Measurements from ENCODE around the gene HRAS. TPM values are rescaled to one million over a fixed set of nuclear protein-coding genes. Genes with fewer than 3 reads are reported as not detected.
A peak's percentile ranks its signal among the peaks of the same experiment; 100 is the strongest.

Gene HRAS
- total and polyA plus RNA-seq, 2 of the 8 experiments (the other 6 are each of a cell fraction or from before 2014, with no cell fraction given), result 44.3 to 54.7 TPM

DNA sequence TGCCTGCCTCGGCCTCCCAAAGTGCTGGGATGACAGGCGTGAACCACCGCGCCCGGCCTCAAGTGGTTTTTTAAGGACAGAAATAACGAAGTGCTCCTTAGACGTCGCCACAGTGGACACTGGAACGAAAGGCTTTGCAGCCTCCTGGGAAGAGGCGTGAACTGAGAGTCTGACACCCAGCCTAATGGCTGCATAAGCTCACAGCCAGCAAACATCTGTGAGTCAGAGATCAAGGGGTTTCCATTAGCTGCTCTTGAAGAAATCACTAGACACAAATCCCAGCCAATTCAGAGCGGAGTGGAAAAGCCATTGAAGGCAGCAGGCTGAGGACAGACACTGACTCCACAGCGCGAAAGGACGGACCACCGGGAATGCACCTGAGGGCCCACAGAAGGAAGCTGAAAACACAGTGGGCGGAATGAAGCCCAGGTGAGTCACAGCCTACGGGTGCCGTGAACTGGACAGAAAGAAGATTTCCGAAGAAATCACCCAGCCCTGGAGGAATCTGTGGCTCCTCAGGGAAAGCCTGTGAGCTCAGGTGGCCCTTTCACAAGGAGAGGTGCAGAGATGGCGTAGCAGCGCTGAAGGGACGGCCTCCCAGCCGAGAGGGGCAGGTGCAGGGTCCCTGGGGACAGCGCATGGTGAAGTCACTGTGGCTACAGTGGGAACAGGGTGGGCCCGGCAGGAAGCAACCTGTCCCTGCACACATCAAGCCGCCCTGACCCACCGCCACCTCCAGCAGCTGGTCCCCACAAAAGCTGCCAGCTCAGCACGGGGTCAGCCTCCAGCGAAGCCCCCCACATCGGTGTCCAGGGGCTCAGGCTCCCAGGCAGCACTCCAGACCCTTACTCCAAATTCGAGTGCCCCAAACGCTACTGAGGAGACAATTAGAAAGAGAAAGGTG lies 13.6 kb upstream of the HRAS start:
- no peak overlapping the region for H3K56ac ChIP-seq (replicated peaks; ENCODE audit: insufficient read length, low read depth, low read length)
- FAIRE-seq, result no peak
- H3K4me1 ChIP-seq (replicated peaks in 1 of 4; ENCODE audit: control insufficient read depth in 3 of 4, insufficient read depth in 4 of 4, low read length in 3 of 4), result no peaks in the 10 kb centered on the region; a peak in 2 of 7 replicates
- H3K23ac ChIP-seq (ENCODE audit: insufficient read length), result no peak overlapping the region
- no peak overlapping the region for H2BK120ac ChIP-seq (replicated peaks; ENCODE audit: low read depth, low read length)
- ChIA-PET CTCF (ENCODE audit: partially characterized antibody) (interaction anchor here (1.0 to 2.2 kb wide), 2 partner anchors 11 to 55 kb away, joined by 3 to 5 read pairs; no protein-coding TSS in a partner anchor), POLR2A (ENCODE audit: partially characterized antibody) (interaction anchor here (0.6 to 1.2 kb wide), 3 partner anchors 11 to 177 kb away, joined by 3 read pairs; no protein-coding TSS in a partner anchor)
- no peak for TF ChIP-seq BCL11A (IDR thresholded peaks at IDR 0.05; ENCODE audit: low read depth in 2 of 2, low read length in 2 of 2)
- TF ChIP-seq SIX5 (IDR thresholded peaks at IDR 0.05; ENCODE audit: low read depth, low read length), result no peak
- TF ChIP-seq SIN3A (conservative IDR thresholded peaks at IDR 0.05 in 1 of 2, IDR thresholded peaks at IDR 0.05 in 1 of 2; ENCODE audit: low read depth in 1 of 2, low read length in 2 of 2), result no peak
- TF ChIP-seq GABPA (IDR thresholded peaks at IDR 0.05; ENCODE audit: borderline replicate concordance, insufficient read depth, low read length), result no peak
- TF ChIP-seq RBBP5 (IDR thresholded peaks at IDR 0.05; ENCODE audit: borderline replicate concordance, low read depth, low read length), result no peak
- TF ChIP-seq, protein P1, sequence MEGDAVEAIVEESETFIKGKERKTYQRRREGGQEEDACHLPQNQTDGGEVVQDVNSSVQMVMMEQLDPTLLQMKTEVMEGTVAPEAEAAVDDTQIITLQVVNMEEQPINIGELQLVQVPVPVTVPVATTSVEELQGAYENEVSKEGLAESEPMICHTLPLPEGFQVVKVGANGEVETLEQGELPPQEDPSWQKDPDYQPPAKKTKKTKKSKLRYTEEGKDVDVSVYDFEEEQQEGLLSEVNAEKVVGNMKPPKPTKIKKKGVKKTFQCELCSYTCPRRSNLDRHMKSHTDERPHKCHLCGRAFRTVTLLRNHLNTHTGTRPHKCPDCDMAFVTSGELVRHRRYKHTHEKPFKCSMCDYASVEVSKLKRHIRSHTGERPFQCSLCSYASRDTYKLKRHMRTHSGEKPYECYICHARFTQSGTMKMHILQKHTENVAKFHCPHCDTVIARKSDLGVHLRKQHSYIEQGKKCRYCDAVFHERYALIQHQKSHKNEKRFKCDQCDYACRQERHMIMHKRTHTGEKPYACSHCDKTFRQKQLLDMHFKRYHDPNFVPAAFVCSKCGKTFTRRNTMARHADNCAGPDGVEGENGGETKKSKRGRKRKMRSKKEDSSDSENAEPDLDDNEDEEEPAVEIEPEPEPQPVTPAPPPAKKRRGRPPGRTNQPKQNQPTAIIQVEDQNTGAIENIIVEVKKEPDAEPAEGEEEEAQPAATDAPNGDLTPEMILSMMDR (IDR thresholded peaks at IDR 0.05; ENCODE audit: control extremely low read depth in 1 of 3, insufficient read depth in 1 of 3, low read depth in 1 of 3, low read length in 3 of 3), result no peak
- TF ChIP-seq CEBPB (IDR thresholded peaks at IDR 0.05; ENCODE audit: low read depth, low read length), result no peak
- TF ChIP-seq SAP30 (IDR thresholded peaks at IDR 0.05; ENCODE audit: insufficient read depth, insufficient replicate concordance, low read length), result no peak
- H3K36me3 ChIP-seq (ENCODE audit: control insufficient read depth in 2 of 4, insufficient read depth in 4 of 4, low read length in 3 of 4), result no peaks in the 10 kb centered on the region
- H4K5ac ChIP-seq (ENCODE audit: insufficient read length, low read depth, low read length), result no peak overlapping the region
- H3K14ac ChIP-seq (ENCODE audit: insufficient read length), result no peak overlapping the region
- no peak overlapping the region for H3K4ac ChIP-seq (replicated peaks; ENCODE audit: insufficient read length, low read depth, low read length)
- H2BK12ac ChIP-seq (ENCODE audit: low read depth, low read length), result 0 out of 2 replicates have a peak overlapping the region, but pooled peaks have one; percentile 39
- no peak overlapping the region for H2BK5ac ChIP-seq (ENCODE audit: low read depth, low read length)
- H2BK15ac ChIP-seq (ENCODE audit: low read length), result no peak overlapping the region
- no peaks in the 10 kb centered on the region for H3K9me3 ChIP-seq (ENCODE audit: insufficient read depth in 2 of 2, low read depth in 1 of 2, low read length in 1 of 2)
- WGBS, 2 experiments (ENCODE audit: extremely low coverage in 1 of 2, insufficient coverage in 1 of 2, insufficient read length in 1 of 2, insufficient replicate concordance in 2 of 2, low coverage in 1 of 2, low lambda C conversion rate in 2 of 2, missing lambda C conversion rate in 1 of 2), result 92% methylated on average over 32 of the region's 32 CpGs; no CpG with 5 or more reads in 1 of the 2 experiments
- H3K9ac ChIP-seq (replicated peaks in 1 of 4; ENCODE audit: extremely low read depth in 1 of 4, low read depth in 3 of 4, low read length in 3 of 4), result no peak overlapping the region
- H3K4me3 ChIP-seq (ENCODE audit: extremely low read depth in 1 of 4, insufficient read depth in 2 of 4, low read depth in 3 of 4, low read length in 4 of 4), result no peak overlapping the region
- no peak overlapping the region for H2AK5ac ChIP-seq (ENCODE audit: low read depth, low read length)
- no peaks in the 10 kb centered on the region for H3K79me1 ChIP-seq (ENCODE audit: low read depth, low read length)
- no peaks in the 10 kb centered on the region for H3K23me2 ChIP-seq (ENCODE audit: low read depth, low read length)
- no peak overlapping the region for H4K91ac ChIP-seq (replicated peaks; ENCODE audit: insufficient read length, low read length)
- no peak overlapping the region; the same call in 1 of the 2 replicates for H4K8ac ChIP-seq (ENCODE audit: extremely low read depth, insufficient read depth, low read length)
- H3K79me2 ChIP-seq (ENCODE audit: control insufficient read depth in 1 of 2, insufficient read depth in 2 of 2, low read length in 2 of 2), result no peaks in the 10 kb centered on the region
- no peak overlapping the region for H2AFZ ChIP-seq (ENCODE audit: low read length)
- no peak for DNase-seq (ENCODE audit: low read depth in 1 of 2, low spot score in 2 of 2)
- no peak overlapping the region for H3K4me2 ChIP-seq (ENCODE audit: insufficient read depth in 1 of 2, low read depth in 2 of 2, low read length in 2 of 2)
- no peaks in the 10 kb centered on the region for H3K27me3 ChIP-seq (replicated peaks in 1 of 4; ENCODE audit: control insufficient read depth in 3 of 4, extremely low read depth in 1 of 4, insufficient read depth in 3 of 4, low read length in 3 of 4)
- H3K18ac ChIP-seq (ENCODE audit: extremely low read depth, low read length), result no peak overlapping the region
- H3K27ac ChIP-seq (ENCODE audit: low read depth, low read length), result no peak overlapping the region
- H2BK20ac ChIP-seq (ENCODE audit: low read length), result no peak overlapping the region
- H4K20me1 ChIP-seq (replicated peaks in 1 of 2; ENCODE audit: control insufficient read depth in 1 of 2, insufficient read depth in 2 of 2, low read length in 2 of 2), result no peaks in the 10 kb centered on the region

Measured in H1 (cell line).